Activated CD4-positive, alpha-beta T cell treated with anti-CD3 and anti-CD28 coated beads, Interleukin-2, amount 10 ng/mL, durations not matched to agents 24 days and 14 days (primary cell): ENCODE results near the gene DNAH14. TPM values are rescaled to one million over a fixed set of nuclear protein-coding genes. Genes with fewer than 3 reads are reported as not detected.
"Not testable (repeated sequence)": the region's sequence is repeated elsewhere in the genome, so short reads cannot be mapped to it uniquely, and the experiment has no call there.

Experiments
- DNase-seq: peaks from one replicate; pipeline ENCODE4 v3.0.0; 2022
- H3K27ac Mint-ChIP-seq: one replicate; pipeline ENCODE4 v1.8.0; 2022; ENCODE audit warnings: mild to moderate bottlenecking, mixed read lengths
- H3K27me3 Mint-ChIP-seq: one replicate; pipeline ENCODE4 v1.8.0; 2022; ENCODE audit warnings: mixed read lengths
- H3K36me3 Mint-ChIP-seq: one replicate; pipeline ENCODE4 v1.8.0; 2022; ENCODE audit warnings: low read depth, mild to moderate bottlenecking, mixed read lengths
- H3K4me1 Mint-ChIP-seq: one replicate; pipeline ENCODE4 v1.8.0; 2021; ENCODE audit warnings: mixed read lengths
- H3K4me3 Mint-ChIP-seq: one replicate; pipeline ENCODE4 v1.8.0; 2022; ENCODE audit warnings: mild to moderate bottlenecking, moderate library complexity, mixed read lengths
- H3K9me3 Mint-ChIP-seq: one replicate; pipeline ENCODE4 v1.8.0; 2021; ENCODE audit warnings: mixed read lengths
- intact Hi-C: fragments of 100-400 bp; cut with micrococcal nuclease; formaldehyde crosslinking; loops from one replicate; pipeline ENCODE4 v1.15.1; 2023
- total RNA-seq: library from RNA; stranded (reverse); gene quantifications from 2 replicates; pipeline ENCODE4 v1.2.3, GENCODE V29; 2022

The DNAH14 gene
- total RNA-seq, 1 donor from 2014 or later = not detected

- H3K4me1 Mint-ChIP-seq, DNase-seq, H3K4me3 Mint-ChIP-seq, H3K27ac Mint-ChIP-seq, H3K27me3 Mint-ChIP-seq, intact Hi-C loops, H3K9me3 Mint-ChIP-seq, H3K36me3 Mint-ChIP-seq: not testable (repeated sequence)
These were observed 303.5 kb downstream of the DNAH14 start for GRCh38 chr1:225232930-225233329.

DNA sequence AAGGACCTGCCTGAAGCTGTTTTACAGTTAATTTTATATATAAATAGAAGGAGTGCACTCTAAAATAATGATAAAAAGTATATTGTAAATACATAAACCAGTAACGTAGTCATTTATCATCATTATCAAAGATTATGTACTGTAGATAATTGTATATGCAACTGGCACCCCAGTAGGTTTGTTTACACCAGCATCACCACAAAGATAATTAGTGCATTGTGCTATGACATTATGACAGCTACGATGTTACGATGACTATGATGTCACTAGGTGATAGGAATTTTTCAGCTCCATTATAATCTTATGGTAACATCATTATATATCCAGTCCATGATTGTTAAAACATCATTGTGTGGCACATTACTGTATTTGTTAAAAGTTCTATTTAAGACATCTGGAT is 313.1 kb downstream of the DNAH14 start:
- DNase-seq = no peak
- H3K4me1 Mint-ChIP-seq = no peaks in the 10 kb centered on the region
- no peaks in the 10 kb centered on the region for H3K36me3 Mint-ChIP-seq
- H3K27me3 Mint-ChIP-seq = no peaks in the 10 kb centered on the region
- no peaks in the 10 kb centered on the region for H3K9me3 Mint-ChIP-seq
- intact Hi-C loops = no loop called here
- H3K4me3 Mint-ChIP-seq = no peak overlapping the region
- no peak overlapping the region for H3K27ac Mint-ChIP-seq

DNA sequence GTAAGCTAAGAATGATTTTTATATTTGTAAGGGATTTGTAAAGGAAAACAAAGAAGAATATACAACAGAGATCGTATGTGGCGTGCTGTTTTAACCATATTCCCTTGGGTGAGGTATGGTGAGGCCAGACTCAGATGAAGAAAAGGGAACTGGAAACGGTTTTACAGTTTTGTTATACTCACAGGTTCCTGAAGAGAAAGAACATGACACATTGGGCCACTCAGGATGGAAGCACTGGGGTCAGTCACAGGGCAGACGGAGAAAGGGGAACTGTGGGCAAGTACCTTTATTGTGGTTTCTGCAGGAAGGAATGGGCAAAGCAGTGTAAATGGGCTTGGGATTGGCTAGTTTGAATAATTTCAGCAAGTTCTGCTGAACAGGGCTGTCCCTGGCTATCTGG is 321.0 kb downstream of the DNAH14 start:
- H3K27ac Mint-ChIP-seq = no peak overlapping the region
- no peaks in the 10 kb centered on the region for H3K4me1 Mint-ChIP-seq
- intact Hi-C loops = no loop called here
- H3K9me3 Mint-ChIP-seq = no peaks in the 10 kb centered on the region
- peaks cover 4% of the 10 kb centered on the region for H3K27me3 Mint-ChIP-seq
- H3K4me3 Mint-ChIP-seq = no peak overlapping the region
- no peaks in the 10 kb centered on the region for H3K36me3 Mint-ChIP-seq
- no peak for DNase-seq

DNA sequence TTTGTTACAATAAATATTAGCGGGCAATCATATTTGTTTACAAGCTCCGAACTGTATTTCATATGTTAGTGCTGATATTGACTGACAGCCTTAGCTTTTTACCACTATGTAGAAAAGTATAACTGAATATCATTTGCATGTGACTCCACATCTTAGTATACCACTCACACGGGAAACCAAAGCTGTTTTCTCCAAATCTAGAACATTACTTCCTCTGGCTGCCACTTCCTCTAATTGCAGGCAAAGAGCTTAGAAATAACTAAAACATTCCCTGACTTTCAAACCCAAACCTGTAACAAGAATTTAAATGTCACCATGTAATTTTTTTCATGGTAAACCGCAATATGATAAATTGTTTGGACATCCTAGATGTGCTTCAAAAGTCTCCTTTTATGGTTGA is 323.7 kb downstream of the DNAH14 start:
- DNase-seq = no peak
- Mint-ChIP-seq H3K9me3 (no peaks in the 10 kb centered on the region), H3K27me3 (peaks cover 4% of the 10 kb centered on the region), H3K36me3 (no peaks in the 10 kb centered on the region), H3K4me1 (no peaks in the 10 kb centered on the region), H3K27ac (no peak overlapping the region), H3K4me3 (no peak overlapping the region)
- intact Hi-C loops = no loop called here

DNA sequence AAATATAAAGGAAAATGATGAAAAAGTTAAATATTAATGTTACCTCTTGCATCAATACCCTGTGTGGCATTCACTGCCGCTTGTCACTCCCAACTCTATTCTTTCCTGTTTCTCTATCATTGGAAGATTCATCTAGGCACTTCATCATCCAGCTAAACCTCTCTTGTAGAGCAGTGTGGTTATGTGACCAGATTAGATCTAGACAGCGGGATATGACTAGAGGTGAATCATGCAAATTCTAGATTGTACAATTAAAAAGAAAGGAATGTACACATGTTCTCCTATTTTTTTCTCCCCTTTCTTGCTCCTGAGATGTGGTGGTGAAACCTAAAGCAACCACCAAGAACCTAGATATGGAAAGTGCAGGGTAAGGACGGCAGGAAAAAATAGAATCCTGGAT is 324.3 kb downstream of the DNAH14 start:
- no peaks in the 10 kb centered on the region for H3K36me3 Mint-ChIP-seq
- H3K4me3 Mint-ChIP-seq = no peak overlapping the region
- no peaks in the 10 kb centered on the region for H3K9me3 Mint-ChIP-seq
- peaks cover 4% of the 10 kb centered on the region for H3K27me3 Mint-ChIP-seq
- DNase-seq = no peak
- no peak overlapping the region for H3K27ac Mint-ChIP-seq
- intact Hi-C loops = no loop called here
- no peaks in the 10 kb centered on the region for H3K4me1 Mint-ChIP-seq

DNA sequence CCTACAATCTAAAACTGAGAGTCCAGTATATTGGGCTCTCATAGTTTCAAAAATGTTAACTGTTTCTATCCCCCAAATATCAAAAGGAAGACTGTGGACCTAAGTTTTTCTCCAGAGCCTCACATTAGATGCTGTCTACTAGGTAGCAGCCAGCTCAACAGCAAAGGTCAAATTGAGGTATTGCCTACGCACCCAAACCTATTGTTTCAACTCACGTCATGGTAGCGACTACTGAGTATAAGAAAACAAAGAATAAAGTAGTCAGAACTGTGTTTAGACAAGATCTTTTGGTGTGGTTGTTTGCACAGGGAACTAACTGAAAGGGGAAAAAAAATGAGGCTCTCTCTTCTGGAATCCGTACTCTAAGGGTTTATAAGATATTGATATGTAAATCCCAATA is 325.2 kb downstream of the DNAH14 start:
- DNase-seq = no peak
- no peak overlapping the region for H3K27ac Mint-ChIP-seq
- H3K9me3 Mint-ChIP-seq = no peaks in the 10 kb centered on the region
- intact Hi-C loops = no loop called here
- H3K4me1 Mint-ChIP-seq = no peaks in the 10 kb centered on the region
- H3K27me3 Mint-ChIP-seq = peaks cover 4% of the 10 kb centered on the region
- no peak overlapping the region for H3K4me3 Mint-ChIP-seq
- no peaks in the 10 kb centered on the region for H3K36me3 Mint-ChIP-seq

DNA sequence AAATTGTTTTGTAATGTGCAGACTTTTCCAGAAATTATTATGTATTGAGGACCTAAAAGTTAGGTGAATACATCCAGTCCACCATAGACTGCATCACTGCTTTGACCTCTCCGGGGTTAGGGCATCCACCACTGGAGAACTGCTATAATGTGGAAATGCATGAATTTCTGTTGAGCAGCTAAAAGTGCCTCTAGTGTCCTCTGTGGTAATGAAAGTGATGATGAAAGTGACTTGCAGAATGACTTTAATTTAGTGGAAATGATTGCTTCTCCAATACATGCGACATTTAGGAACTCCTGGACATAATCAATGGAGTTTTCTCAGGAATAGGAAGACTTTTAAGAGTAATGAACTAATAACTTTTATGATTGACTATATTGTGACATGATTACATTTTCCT is 327.6 kb downstream of the DNAH14 start:
- Mint-ChIP-seq H3K4me3 (no peak overlapping the region), H3K27me3 (peaks cover 4% of the 10 kb centered on the region), H3K36me3 (no peaks in the 10 kb centered on the region), H3K27ac (no peak overlapping the region), H3K4me1 (no peaks in the 10 kb centered on the region), H3K9me3 (no peaks in the 10 kb centered on the region)
- DNase-seq = no peak
- intact Hi-C loops = no loop called here

- no peaks in the 10 kb centered on the region for H3K36me3 Mint-ChIP-seq
- no peak for DNase-seq
- H3K9me3 Mint-ChIP-seq = no peaks in the 10 kb centered on the region
- H3K27me3 Mint-ChIP-seq = peaks cover 4% of the 10 kb centered on the region
- intact Hi-C loops = no loop called here
- H3K4me3 Mint-ChIP-seq = no peak overlapping the region
- H3K4me1 Mint-ChIP-seq = no peaks in the 10 kb centered on the region
- no peak overlapping the region for H3K27ac Mint-ChIP-seq
These were observed 329.3 kb downstream of the DNAH14 start for GRCh38 chr1:225258811-225259210.

GRCh38 chr1:225259542-225259941 is 330.1 kb downstream of the DNAH14 start:
- no peaks in the 10 kb centered on the region for H3K9me3 Mint-ChIP-seq
- intact Hi-C loops = no loop called here
- no peaks in the 10 kb centered on the region for H3K4me1 Mint-ChIP-seq
- no peak overlapping the region for H3K4me3 Mint-ChIP-seq
- no peak overlapping the region for H3K27ac Mint-ChIP-seq
- no peaks in the 10 kb centered on the region for H3K36me3 Mint-ChIP-seq
- no peak for DNase-seq
- peaks cover 4% of the 10 kb centered on the region for H3K27me3 Mint-ChIP-seq

DNA sequence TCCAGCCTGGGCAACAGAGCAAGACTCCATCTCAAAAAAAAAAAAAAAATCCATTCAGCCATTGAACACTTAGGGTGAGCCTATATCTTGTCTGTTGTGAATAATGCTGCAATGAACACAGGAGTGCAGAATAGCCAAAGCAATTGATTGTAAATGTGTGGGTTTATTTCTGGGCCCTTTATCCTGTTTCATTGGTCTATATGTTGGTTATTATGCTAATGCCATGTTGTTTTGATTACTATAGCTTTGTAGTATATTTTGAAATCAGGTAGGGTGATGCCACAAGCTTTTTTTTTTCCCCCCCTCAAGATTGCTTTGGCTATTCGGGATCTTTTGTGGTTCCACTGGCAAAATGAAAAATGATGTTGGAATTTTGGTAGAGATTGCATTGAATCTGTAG is 330.8 kb downstream of the DNAH14 start:
- peaks cover 2% of the 10 kb centered on the region for H3K27me3 Mint-ChIP-seq
- intact Hi-C loops = no loop called here
- DNase-seq = no peak
- no peak overlapping the region for H3K4me3 Mint-ChIP-seq
- no peak overlapping the region for H3K27ac Mint-ChIP-seq
- H3K9me3 Mint-ChIP-seq = no peaks in the 10 kb centered on the region
- H3K4me1 Mint-ChIP-seq = no peaks in the 10 kb centered on the region
- no peaks in the 10 kb centered on the region for H3K36me3 Mint-ChIP-seq

- intact Hi-C loops = no loop called here
- no peaks in the 10 kb centered on the region for H3K36me3 Mint-ChIP-seq
- H3K4me1 Mint-ChIP-seq = no peaks in the 10 kb centered on the region
- H3K27ac Mint-ChIP-seq = no peak overlapping the region
- H3K9me3 Mint-ChIP-seq = peaks cover 3% of the 10 kb centered on the region
- no peak overlapping the region for H3K4me3 Mint-ChIP-seq
- no peak for DNase-seq
- H3K27me3 Mint-ChIP-seq = no peaks in the 10 kb centered on the region
These were observed 348.0 kb downstream of the DNAH14 start for GRCh38 chr1:225277445-225277844.

GRCh38 chr1:225280563-225280962 is 351.1 kb downstream of the DNAH14 start:
- intact Hi-C loops = no loop called here
- H3K4me1 Mint-ChIP-seq = no peaks in the 10 kb centered on the region
- H3K27me3 Mint-ChIP-seq = peaks cover 5% of the 10 kb centered on the region
- no peaks in the 10 kb centered on the region for H3K36me3 Mint-ChIP-seq
- H3K27ac Mint-ChIP-seq = no peak overlapping the region
- peaks cover 3% of the 10 kb centered on the region for H3K9me3 Mint-ChIP-seq
- no peak for DNase-seq
- H3K4me3 Mint-ChIP-seq = no peak overlapping the region

DNA sequence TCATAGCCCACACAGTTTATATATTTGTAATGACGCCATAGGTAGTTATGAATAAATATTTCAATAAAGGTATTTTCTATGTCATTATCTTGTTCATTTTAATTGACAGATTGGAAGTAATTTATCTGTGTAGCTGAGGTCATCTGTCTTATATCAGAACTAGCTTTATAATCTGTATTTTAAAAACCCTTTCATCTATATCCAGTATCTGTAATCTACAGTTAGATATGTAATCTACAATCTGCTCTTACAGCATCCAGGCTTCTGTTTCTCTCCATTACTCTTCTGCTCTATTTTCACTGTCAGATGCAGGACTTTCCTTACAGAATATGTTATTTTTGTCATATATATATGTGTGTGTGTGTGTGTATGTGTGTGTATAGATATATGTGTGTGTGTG is 360.8 kb downstream of the DNAH14 start:
- intact Hi-C loops = no loop called here
- no peak overlapping the region for H3K27ac Mint-ChIP-seq
- H3K4me3 Mint-ChIP-seq = no peak overlapping the region
- no peaks in the 10 kb centered on the region for H3K9me3 Mint-ChIP-seq
- peaks cover 5% of the 10 kb centered on the region for H3K27me3 Mint-ChIP-seq
- H3K36me3 Mint-ChIP-seq = no peaks in the 10 kb centered on the region
- no peaks in the 10 kb centered on the region for H3K4me1 Mint-ChIP-seq
- no peak for DNase-seq

DNA sequence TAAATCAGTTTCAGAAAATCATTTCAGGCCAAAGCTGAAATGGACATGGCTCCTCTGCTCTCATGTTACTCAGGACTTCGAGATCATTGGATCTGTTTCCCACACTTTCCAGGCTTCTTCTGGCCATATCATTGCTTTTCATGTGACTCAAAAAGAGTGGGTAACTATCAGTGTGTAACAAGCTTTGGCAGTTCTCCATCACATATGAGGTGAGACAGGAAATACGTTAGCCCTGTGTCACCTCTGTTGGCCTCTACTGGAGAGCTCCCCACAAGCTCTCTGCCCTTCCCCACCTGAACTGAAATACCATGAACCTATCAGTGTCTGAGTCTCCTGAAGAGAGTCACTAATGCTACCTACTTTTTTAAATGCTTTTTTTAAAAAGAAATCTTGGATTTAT is 370.1 kb downstream of the DNAH14 start:
- Mint-ChIP-seq H3K36me3 (no peaks in the 10 kb centered on the region), H3K4me1 (no peaks in the 10 kb centered on the region), H3K4me3 (no peak overlapping the region), H3K27me3 (peaks cover 2% of the 10 kb centered on the region), H3K27ac (no peak overlapping the region), H3K9me3 (no peaks in the 10 kb centered on the region)
- intact Hi-C loops = no loop called here
- DNase-seq = no peak

GRCh38 chr1:225300381-225300780 is 370.9 kb downstream of the DNAH14 start:
- no peaks in the 10 kb centered on the region for H3K9me3 Mint-ChIP-seq

More at GRCh38 chr1:225300381-225300780, 370.9 kb downstream of the DNAH14 start:
- Mint-ChIP-seq H3K4me3 (no peak overlapping the region), H3K27ac (no peak overlapping the region), H3K36me3 (no peaks in the 10 kb centered on the region), H3K4me1 (no peaks in the 10 kb centered on the region), H3K27me3 (peaks cover 2% of the 10 kb centered on the region)
- no peak for DNase-seq
- intact Hi-C loops = no loop called here
